HG03103 (cell line): ENCODE data around the gene CTSA.
"Not testable (repeated sequence)": the region's sequence is repeated elsewhere in the genome, so short reads cannot be mapped to it uniquely, and the experiment has no call there.

Source experiments
- ATAC-seq: cut with Tn5 transposase; IDR thresholded peaks from one replicate; pipeline ENCODE4 v1.9.1; 2021; ENCODE audit warnings: low read depth; ENCODE audit not compliant: unreplicated experiment

Gene CTSA

GRCh38 chr20:45892828-45893500 lies 1.8 kb downstream of the CTSA start:
- ATAC-seq: no peak

- no peak for ATAC-seq
Measured at GRCh38 chr20:45893831-45894230, 2.7 kb downstream of the CTSA start.

- no peak for ATAC-seq
Measured at GRCh38 chr20:45894797-45895196, 3.7 kb downstream of the CTSA start.

- no peak for ATAC-seq
Measured at GRCh38 chr20:45896641-45897161, 5.6 kb downstream of the CTSA start.

GRCh38 chr20:45897289-45897688 lies 6.2 kb downstream of the CTSA start:
- ATAC-seq: no peak

GRCh38 chr20:45897692-45898091 lies 6.6 kb downstream of the CTSA start:
- ATAC-seq: no peak

GRCh38 chr20:45898285-45898684 lies 7.2 kb downstream of the CTSA start:
- no peak for ATAC-seq

- ATAC-seq: no peak
Measured at GRCh38 chr20:45899046-45899835, 8.1 kb downstream of the CTSA start.

GRCh38 chr20:45901332-45901731 lies 10.2 kb downstream of the CTSA start:
- not testable (repeated sequence) for ATAC-seq

- no peak for ATAC-seq
Measured at GRCh38 chr20:45902199-45902701, 11.1 kb downstream of the CTSA start.

GRCh38 chr20:45904583-45905504 lies 13.7 kb downstream of the CTSA start:
- no peak for ATAC-seq

GRCh38 chr20:45905505-45906079 lies 14.5 kb downstream of the CTSA start:
- ATAC-seq: no peak

- ATAC-seq: no peak
Measured at GRCh38 chr20:45907219-45907948, 16.2 kb downstream of the CTSA start.

GRCh38 chr20:45908084-45908483 lies 16.9 kb downstream of the CTSA start:
- ATAC-seq: no peak

- ATAC-seq: no peak
Measured at GRCh38 chr20:45909336-45909808, 18.2 kb downstream of the CTSA start.

GRCh38 chr20:45909817-45910669 lies 18.9 kb downstream of the CTSA start:
- no peak for ATAC-seq

GRCh38 chr20:45910670-45911485 lies 19.7 kb downstream of the CTSA start:
- ATAC-seq: peak; percentile 84
